Stomach smooth muscle (tissue), 2 donors: ENCODE data around the gene SRGAP3.

Experiments used
- H3K27ac ChIP-seq: one replicate; pipeline ENCODE4 v1.7.0; 2013; ENCODE audit warnings: mild to moderate bottlenecking, low read length, inconsistent platforms
- H3K27me3 ChIP-seq, 2 donors: one replicate each; pipeline ENCODE4 v1.7.0; 2013; ENCODE audit warnings: low read length in 2 of 2; ENCODE audit not compliant: insufficient read depth in 2 of 2, control insufficient read depth in 1 of 2
- H3K36me3 ChIP-seq, 2 donors: one replicate each; pipeline ENCODE4 v1.7.0; 2013; ENCODE audit warnings: low read length in 2 of 2; ENCODE audit not compliant: control insufficient read depth in 2 of 2, insufficient read depth in 2 of 2
- H3K4me1 ChIP-seq: one replicate; pipeline ENCODE4 v1.7.0; 2013; ENCODE audit warnings: low read length; ENCODE audit not compliant: control insufficient read depth, insufficient read depth
- H3K4me3 ChIP-seq, 2 donors: one replicate each; pipeline ENCODE4 v1.7.0; 2013; ENCODE audit warnings: low read length in 2 of 2
- H3K9ac ChIP-seq, 2 donors: one replicate each; pipeline ENCODE4 v1.7.0; 2013; ENCODE audit warnings: low read length in 2 of 2, mild to moderate bottlenecking in 1 of 2
- H3K9me3 ChIP-seq, 2 donors: one replicate each; pipeline ENCODE4 v1.7.0; 2013; ENCODE audit warnings: low read length in 2 of 2; ENCODE audit not compliant: control insufficient read depth in 2 of 2
- donor health status: healthy.
- donor health status: Pancreatic carcinoma.

SRGAP3 gene

DNA sequence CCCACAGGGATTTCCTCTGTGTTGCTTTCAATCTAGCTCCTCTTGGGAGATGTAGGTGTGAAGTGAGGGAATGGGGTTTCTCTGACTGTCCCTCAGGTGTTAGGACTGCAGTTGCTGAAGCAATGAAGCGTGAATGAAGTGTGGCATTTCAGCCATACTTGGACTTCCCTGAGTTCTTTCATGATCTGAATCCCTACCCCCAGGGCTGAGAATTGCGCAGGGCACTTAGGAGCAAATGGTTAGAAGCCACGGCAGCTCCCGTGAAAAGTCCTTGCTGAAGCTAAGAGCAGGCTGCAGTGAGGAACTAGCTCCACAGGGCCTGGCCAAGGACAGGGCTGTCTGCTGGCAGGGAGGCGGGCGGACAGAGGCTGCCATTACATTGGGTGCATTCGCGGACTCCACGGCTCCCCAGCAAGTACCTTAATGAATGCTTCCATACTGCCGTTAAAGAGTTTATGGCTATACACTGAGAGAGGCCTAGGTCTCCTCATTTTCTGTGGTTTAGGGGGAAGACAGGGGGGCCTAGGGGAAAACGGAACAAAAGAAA, 217.1 kb downstream of the SRGAP3 start:
- Histone ChIP-seq H3K4me3 (no peak overlapping the region), H3K4me1 (peaks cover 26% of the 10 kb centered on the region), H3K36me3 (no peaks in the 10 kb centered on the region), H3K27me3 (no peaks in the 10 kb centered on the region), H3K9me3 (no peaks in the 10 kb centered on the region), H3K27ac (no peak overlapping the region), H3K9ac (no peak overlapping the region)

DNA sequence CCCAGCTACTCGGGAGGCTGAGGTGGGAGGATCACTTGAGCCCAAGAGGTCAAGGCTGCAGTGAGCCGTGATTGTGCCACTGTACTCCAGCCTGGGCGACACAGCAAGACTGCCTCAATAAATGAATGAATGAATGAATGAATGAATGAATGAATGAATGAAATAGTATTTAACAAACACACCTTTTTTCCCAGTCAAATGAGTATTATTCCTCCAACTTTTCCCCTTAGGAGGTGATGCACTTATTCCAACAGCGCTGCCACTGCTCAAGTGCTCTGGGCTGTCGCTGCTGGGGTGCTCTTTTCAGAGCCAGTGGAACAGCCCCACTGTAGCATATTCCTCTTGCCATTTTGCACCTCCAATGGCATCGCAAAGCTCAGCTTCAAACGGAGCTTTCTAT, 219.4 kb downstream of the SRGAP3 start:
- H3K4me1 ChIP-seq = peaks cover 13% of the 10 kb centered on the region
- no peak overlapping the region for H3K27ac ChIP-seq
- H3K36me3 ChIP-seq = no peaks in the 10 kb centered on the region

DNA sequence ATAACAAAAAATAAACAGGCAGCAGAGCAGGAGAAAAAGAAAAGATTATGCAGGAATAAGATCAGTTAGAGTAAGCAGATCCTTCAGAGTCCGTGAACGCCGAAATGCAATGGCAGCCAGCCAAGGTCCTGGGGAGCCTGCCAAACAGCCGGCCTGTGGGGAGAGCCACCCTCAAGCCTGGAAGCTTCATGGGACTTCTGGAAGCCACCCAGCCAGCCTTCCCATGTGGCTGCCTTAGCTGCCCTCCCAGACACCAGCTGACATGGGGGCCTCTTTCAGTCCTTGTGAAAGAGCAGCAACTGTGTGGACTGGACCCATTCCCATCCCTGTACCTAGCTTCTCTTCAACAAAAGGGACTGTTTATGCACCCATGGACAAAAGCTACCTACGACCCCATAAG, 221.3 kb downstream of the SRGAP3 start:
- Histone ChIP-seq H3K9ac (peak overlapping the region in 1 of 2 donors; percentile 10), H3K27me3 (no peaks in the 10 kb centered on the region), H3K4me3 (peak overlapping the region; percentile 15 to 27), H3K36me3 (no peaks in the 10 kb centered on the region), H3K9me3 (no peaks in the 10 kb centered on the region), H3K4me1 (peaks cover 15% of the 10 kb centered on the region), H3K27ac (peak overlapping the region; percentile 18)

More for the DNA sequence above, 219.4 kb downstream of the SRGAP3 start:
- Histone ChIP-seq H3K27me3 (no peaks in the 10 kb centered on the region), H3K4me3 (no peak overlapping the region), H3K9me3 (no peaks in the 10 kb centered on the region), H3K9ac (no peak overlapping the region)

DNA sequence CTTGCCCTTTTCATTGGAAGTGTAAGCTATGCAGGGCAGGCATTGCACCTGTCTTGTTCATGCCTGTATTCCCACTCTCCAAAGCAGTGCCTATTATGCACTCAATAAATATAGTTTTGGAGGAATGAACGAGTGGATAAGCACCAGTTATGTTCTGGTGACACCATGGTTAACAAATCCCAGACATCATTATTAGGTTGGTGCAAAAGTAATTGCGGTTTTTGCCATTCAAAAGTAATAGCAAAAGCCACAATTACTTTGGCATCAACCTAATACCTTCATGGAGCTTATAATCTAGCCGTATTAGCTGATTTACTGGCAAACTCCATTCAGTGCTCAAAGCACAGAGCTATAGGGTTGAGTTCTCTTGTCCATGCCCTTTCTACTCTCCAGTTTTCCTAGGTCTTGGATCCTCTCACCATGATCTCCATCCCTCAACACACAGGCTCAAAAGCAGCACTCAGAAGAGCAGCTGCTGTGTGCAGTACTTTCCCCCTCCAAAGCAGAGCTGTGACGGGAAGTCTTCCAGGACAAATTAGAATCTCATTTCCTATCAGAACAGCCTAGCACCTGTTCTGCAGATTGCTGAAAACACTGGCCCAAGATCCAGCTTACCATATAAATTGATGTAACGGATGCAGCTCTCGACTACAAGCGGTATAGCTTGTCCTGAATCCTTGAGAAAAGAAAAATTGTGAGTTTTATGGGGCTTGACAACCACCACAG, 223.0 kb downstream of the SRGAP3 start:
- H3K36me3 ChIP-seq = no peaks in the 10 kb centered on the region
- no peak overlapping the region for H3K27ac ChIP-seq
- H3K9ac ChIP-seq = no peak overlapping the region
- no peaks in the 10 kb centered on the region for H3K9me3 ChIP-seq
- H3K27me3 ChIP-seq = no peaks in the 10 kb centered on the region
- no peak overlapping the region for H3K4me3 ChIP-seq
- H3K4me1 ChIP-seq = peaks cover 15% of the 10 kb centered on the region

DNA sequence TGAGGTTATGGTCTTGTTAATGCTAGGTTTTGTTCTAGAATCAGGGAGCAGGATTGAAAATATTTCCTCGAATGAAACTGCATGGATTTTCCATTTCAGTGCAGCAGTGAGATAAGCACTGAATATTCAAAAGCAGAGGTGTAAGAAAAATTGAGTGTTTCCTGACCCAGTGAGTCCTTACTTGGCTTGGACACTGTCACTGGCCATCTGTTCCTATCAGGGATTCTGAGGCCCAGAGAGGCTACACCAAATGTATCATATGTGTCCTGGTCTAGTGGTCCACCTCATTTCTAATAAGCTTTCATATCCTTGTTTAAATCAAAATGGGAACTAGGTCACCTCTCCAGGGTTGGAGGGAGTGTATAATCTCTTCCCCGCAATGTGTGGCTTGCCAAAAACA, 225.1 kb downstream of the SRGAP3 start:
- H3K4me3 ChIP-seq = no peak overlapping the region
- no peaks in the 10 kb centered on the region for H3K9me3 ChIP-seq
- H3K27ac ChIP-seq = no peak overlapping the region
- peaks cover 15% of the 10 kb centered on the region for H3K4me1 ChIP-seq
- no peaks in the 10 kb centered on the region for H3K27me3 ChIP-seq
- H3K36me3 ChIP-seq = no peaks in the 10 kb centered on the region
- no peak overlapping the region for H3K9ac ChIP-seq

DNA sequence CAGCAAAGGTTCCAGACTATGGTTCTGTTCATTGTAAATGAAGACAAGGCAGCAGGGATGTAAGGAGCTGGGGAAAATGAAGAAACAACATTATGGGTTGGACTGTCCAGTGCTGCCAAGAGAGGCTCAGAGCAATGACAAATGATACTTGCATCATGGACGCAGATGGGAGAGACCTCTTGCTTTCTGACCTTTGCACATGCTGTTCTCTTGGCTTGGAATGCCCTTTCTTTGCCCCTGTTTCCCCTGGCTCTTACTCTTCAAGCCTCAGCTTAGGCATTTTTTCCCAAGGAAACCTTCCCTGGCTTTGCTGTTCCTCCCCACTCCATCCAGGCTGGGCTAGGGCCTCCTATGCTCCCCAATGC, 226.2 kb downstream of the SRGAP3 start:
- Histone ChIP-seq H3K9ac (no peak overlapping the region), H3K27ac (no peak overlapping the region)

DNA sequence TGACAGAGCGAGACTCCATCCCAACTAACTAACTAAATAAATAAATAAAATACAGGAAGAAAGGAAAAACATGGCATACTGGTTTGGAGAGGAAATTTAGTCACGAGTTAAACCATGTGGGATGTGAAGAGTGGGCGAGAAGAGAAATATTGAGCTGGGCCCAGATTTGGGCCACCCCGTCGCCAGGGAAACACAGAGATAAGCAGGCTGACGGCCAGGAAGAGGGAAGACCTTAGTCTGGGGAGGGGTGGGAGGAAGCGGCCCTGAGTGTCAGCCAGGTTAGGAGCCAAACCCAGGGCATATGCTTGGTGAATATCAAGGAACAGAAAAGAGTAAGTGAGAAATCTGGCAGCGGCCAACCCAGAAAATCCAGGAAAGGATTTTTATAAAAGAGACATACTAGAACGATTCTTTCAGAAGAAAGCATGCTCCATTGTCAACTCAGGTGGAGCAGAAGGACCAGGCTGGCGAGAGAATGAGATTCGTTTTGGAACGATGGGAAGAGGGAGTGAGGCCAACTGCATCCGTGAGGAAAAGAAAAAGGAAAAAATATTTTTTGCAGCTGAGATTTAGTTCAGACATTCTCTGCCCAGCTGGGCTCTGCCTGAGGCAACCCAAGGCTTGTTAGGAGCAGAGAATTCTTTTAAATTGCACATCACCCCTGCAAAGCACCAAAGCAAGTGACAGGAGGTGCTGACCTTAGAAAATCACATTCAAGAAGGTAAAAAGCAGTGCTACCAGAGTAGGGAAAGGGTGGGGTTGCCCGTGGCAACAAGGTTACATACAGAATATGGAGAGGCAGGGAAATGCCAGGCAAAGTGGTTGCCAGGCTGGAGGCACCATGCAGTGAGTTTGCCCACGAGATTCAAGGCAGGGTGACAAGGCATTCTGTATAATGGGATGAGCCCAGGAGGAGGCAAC, 226.9 kb downstream of the SRGAP3 start:
- Histone ChIP-seq H3K9me3 (no peaks in the 10 kb centered on the region), H3K4me3 (no peak overlapping the region), H3K9ac (no peak overlapping the region), H3K27ac (no peak overlapping the region), H3K4me1 (peaks cover 4% of the 10 kb centered on the region), H3K27me3 (no peaks in the 10 kb centered on the region), H3K36me3 (no peaks in the 10 kb centered on the region)

More for the DNA sequence above, 226.2 kb downstream of the SRGAP3 start:
- Histone ChIP-seq H3K4me3 (no peak overlapping the region), H3K27me3 (no peaks in the 10 kb centered on the region), H3K4me1 (peaks cover 10% of the 10 kb centered on the region), H3K9me3 (no peaks in the 10 kb centered on the region), H3K36me3 (no peaks in the 10 kb centered on the region)

DNA sequence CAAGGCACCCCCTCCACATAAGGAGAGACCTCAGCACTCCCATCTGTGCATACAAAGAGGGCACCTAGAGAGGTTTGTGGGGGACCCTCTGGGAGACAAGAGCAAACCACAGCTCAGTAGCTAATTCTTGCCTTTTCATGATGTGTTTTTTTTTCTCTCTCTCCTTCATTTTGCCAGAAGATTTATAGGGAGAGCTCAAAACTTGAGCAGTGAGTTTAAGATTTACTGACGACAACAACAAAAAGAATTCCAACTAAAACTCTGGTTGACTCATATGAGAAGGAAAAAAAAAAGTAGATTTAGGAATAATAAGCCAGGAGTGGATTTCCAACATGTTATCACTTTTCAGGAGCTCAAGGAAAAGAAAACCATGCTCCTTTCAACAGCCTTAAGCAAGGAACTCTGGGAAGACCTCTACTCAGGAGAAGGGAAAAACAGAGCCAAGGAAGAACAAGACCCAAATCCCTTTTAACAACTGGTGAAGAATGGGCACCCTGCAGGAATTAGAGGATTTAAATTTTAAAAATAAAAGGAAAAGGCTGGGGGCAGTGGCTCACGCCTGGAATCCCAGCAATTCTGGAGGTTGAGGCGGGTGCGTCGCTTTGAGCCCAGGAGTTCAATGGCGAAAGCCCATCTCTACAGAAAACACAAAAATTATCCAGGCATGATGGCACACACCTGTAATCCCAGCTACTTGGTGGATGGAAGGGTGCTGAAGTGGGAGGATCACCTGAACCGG, 228.0 kb downstream of the SRGAP3 start:
- Histone ChIP-seq H3K9me3 (no peaks in the 10 kb centered on the region), H3K9ac (no peak overlapping the region), H3K4me3 (no peak overlapping the region), H3K36me3 (no peaks in the 10 kb centered on the region), H3K27ac (no peak overlapping the region), H3K27me3 (no peaks in the 10 kb centered on the region), H3K4me1 (peaks cover 2% of the 10 kb centered on the region)

DNA sequence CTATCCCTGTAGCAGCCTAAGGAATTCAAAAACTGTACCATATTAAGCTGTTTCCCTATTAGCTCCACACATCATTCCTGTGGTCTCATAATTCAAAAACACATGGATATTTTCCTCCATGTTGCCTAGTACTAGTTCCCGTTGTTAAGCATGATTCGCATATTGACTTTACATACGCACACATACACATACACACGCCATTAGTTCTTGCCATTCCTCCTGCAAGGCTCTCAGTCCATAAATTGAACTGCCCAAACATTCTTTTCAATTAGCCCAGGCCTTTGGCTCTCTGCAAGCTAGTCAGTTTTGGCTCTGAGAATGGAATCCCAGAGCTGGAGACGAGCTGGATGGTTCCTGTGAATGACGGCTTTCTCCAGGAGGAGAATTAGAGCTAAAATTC, 229.0 kb downstream of the SRGAP3 start:
- no peaks in the 10 kb centered on the region for H3K9me3 ChIP-seq
- H3K9ac ChIP-seq = no peak overlapping the region
- no peaks in the 10 kb centered on the region for H3K27me3 ChIP-seq
- H3K36me3 ChIP-seq = no peaks in the 10 kb centered on the region
- peaks cover 2% of the 10 kb centered on the region for H3K4me1 ChIP-seq
- no peak overlapping the region for H3K27ac ChIP-seq
- no peak overlapping the region for H3K4me3 ChIP-seq

DNA sequence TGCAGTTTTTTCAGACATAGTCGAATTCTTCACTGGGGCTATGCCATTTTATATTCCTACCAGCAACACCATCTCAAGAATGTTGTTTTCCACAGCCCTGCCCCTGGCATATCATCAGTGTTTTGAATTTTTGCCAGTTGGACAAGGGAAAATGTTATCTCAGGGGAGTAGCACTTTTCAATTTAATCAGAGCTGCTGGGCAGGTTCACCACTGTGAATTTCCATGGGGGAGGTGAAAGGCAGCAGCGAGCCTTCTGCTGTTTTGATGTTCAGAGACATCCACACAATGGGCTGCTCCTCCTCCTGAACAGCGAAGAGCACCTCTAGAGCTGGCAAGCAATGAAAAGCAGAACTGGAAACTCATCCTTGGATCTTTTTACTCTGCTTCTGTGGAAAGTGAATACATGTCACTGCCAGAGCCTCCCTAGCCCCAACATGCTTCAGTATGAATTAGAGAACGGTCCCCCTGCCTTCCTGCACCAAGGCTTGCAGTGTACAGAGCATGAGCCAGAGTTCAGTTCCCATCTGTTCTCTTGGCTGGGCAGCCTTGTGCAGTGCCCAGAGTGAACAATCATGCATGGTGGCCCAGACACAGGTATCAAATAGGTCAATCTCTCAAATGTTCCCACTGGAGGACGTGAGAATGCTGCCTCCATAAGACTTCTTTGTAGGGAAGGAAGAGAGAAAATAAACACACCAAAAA, 230.0 kb downstream of the SRGAP3 start:
- H3K4me1 ChIP-seq = peaks cover 2% of the 10 kb centered on the region
- no peak overlapping the region for H3K9ac ChIP-seq
- no peaks in the 10 kb centered on the region for H3K36me3 ChIP-seq
- H3K27ac ChIP-seq = no peak overlapping the region
- H3K4me3 ChIP-seq = no peak overlapping the region
- no peaks in the 10 kb centered on the region for H3K9me3 ChIP-seq
- no peaks in the 10 kb centered on the region for H3K27me3 ChIP-seq
